HPDE6-E6E7 (cell line): ENCODE measurements around the gene TFAP2A.

Experiments
- DNase-seq: peaks from one replicate; pipeline ENCODE4 v3.0.0; 2011; ENCODE audit warnings: missing footprints; ENCODE audit errors: extremely low spot score

TFAP2A gene

GRCh38 chr6:10382728-10383330 lies 32.0 kb downstream of the TFAP2A start:
- DNase-seq: no peak

- DNase-seq: no peak
Measured at GRCh38 chr6:10382322-10382721, 32.6 kb downstream of the TFAP2A start.

GRCh38 chr6:10381830-10382208 lies 33.1 kb downstream of the TFAP2A start:
- DNase-seq: no peak

GRCh38 chr6:10381133-10381829 lies 33.6 kb downstream of the TFAP2A start:
- no peak for DNase-seq

GRCh38 chr6:10375391-10375969 lies 39.4 kb downstream of the TFAP2A start:
- no peak for DNase-seq

GRCh38 chr6:10373642-10374359 lies 41.1 kb downstream of the TFAP2A start:
- DNase-seq: no peak

- peak; percentile 58 for DNase-seq
Measured at GRCh38 chr6:10369896-10370295, 45.0 kb downstream of the TFAP2A start.

- DNase-seq: no peak
Measured at GRCh38 chr6:10368861-10369260, 46.0 kb downstream of the TFAP2A start.

GRCh38 chr6:10363911-10364310 lies 51.0 kb downstream of the TFAP2A start:
- DNase-seq: peak; percentile 26

GRCh38 chr6:10362300-10362699 lies 52.6 kb downstream of the TFAP2A start:
- no peak for DNase-seq

GRCh38 chr6:10361428-10361827 lies 53.4 kb downstream of the TFAP2A start:
- no peak for DNase-seq

GRCh38 chr6:10359581-10359980 lies 55.3 kb downstream of the TFAP2A start:
- DNase-seq: no peak

- peak; percentile 34 for DNase-seq
Measured at GRCh38 chr6:10355115-10355702, 59.7 kb downstream of the TFAP2A start.

GRCh38 chr6:10351791-10352190 lies 63.1 kb downstream of the TFAP2A start:
- DNase-seq: no peak

GRCh38 chr6:10350720-10351119 lies 64.2 kb downstream of the TFAP2A start:
- no peak for DNase-seq

- peak; percentile 73 for DNase-seq
Measured at GRCh38 chr6:10347561-10348327, 67.1 kb downstream of the TFAP2A start.
